KBM-7 (cell line): Measurements from ENCODE around the gene RCBTB2.
A peak's percentile ranks its signal among the peaks of the same experiment; 100 is the strongest.

Experiments
- DNase-seq: peaks from one replicate; pipeline ENCODE4 v3.0.0-alpha.2; 2015
- in situ Hi-C: fragments of 300-500 bp; cut with MboI; formaldehyde crosslinking; loops from 2 replicates; pipeline ENCODE4 v1.14.3; 2020; ENCODE audit warnings: low sequenced_read_pairs, low pct_unique_long_range_greater_than_20kb, mixed read lengths

Gene RCBTB2

DNA sequence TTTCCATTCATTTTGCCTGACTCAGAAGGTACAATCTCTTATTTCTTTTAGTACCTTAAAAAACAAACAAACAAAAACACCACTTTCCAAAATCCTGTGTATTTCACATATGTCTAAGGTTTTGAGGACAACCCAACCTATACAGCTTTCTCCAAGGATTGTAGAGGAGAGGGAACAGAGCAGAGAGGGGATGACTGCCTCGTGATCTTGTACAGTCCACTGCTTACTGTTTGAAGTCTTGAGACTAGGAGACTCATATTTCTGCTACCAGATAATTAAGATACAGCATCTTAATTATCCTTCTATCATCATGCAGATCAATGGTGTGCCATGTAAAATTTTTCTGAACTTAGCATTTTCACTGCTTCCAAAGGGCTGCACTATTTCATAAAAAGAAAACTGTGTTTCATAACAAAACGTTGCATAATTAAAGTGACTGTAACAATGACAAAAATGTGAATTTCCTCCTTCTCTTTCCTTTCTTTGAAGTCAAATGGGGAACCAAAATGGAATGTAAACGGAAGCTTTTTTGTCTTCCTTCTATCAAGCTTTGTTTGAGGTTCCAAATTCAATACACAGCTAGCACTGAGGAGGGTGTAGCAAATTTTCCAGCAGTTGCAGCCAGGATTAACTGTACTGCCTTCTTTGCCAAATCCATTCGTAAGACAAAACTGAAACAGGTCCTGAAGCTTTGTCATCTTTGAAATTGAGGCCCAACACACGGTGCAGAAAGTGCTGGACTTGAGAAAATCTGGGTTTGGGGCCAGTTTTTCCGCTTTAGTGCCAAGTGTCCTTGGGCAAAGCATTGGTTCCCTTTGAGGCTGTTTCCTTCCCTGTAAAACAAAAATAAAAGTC, 34.9 kb upstream of the RCBTB2 start:
- in situ Hi-C loops = no loop called here
- DNase-seq = peak; percentile 73

DNA sequence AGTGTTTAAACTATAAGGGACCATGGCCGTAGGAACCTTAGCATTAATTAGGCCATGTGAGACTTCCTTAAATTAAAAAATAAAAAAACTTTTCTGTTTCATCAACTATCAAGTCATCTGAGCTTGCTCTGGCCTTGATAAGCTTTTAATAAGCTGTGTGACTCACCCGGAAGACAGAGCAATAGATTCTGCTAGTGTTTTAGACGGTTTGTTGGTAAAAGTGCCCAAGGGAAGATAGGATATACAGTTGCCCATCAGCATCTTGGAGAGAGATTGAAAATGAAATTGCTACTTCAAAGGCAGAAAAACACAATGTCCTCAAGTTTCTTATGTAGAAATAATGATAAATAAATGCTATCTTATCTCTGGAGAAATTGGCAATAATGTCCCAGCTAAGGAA, 31.2 kb upstream of the RCBTB2 start:
- in situ Hi-C loops = no loop called here
- DNase-seq = no peak

DNA sequence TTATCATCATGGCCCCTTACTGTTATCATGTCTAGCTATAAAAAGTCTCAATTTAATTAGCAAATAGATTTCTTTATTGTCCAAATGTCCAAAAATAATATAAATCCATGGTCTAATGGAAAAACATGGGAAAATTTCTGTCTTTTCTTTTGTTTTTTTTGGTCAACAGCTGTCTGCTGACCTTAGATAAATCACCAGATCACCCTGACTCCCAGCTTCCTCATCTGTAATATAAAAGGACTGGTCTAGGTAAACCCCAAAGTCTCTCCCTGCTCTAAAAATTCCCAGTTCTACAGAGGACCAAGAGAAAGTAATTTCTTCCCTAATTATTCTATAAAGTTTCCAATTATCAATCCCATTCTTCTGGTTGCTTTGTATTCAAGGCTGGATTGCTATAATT, 30.7 kb upstream of the RCBTB2 start:
- no peak for DNase-seq
- in situ Hi-C loops = no loop called here

DNA sequence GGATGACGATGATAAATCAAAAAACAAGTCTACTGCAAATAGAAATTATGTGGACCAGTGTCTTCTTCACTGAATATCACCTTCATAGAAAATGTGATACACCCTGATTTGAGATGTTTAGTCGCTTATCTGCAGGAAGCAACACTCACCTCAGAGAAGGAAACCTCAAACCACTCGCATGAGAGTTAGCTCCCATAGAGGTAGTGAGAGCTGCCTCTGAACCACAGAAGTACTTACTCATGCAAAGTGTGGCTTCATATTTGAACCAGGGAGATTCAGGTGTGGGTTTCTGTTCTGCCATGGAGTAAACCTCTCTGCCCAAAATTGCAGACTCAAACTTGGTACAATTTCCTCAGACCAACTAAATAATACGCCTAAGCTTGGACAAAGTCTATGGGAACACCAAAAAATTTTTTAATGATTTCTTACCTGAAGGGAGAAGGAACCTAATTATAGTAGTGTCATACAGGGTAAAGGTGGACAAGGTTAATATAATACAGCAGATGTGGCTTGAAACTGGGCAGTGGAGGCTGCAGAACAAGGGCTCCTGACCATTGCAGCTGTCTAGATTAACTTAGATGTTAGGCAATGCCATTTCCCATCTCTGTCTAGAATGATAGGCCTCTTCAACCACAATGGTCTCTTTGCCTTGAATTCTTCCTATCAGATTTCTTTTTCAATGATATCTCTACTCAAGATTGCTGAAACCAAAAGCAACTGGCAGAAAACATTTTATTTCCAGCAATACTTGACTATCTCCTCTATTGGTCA, 29.6 kb upstream of the RCBTB2 start:
- in situ Hi-C loops = no loop called here
- DNase-seq = peak; percentile 91

DNA sequence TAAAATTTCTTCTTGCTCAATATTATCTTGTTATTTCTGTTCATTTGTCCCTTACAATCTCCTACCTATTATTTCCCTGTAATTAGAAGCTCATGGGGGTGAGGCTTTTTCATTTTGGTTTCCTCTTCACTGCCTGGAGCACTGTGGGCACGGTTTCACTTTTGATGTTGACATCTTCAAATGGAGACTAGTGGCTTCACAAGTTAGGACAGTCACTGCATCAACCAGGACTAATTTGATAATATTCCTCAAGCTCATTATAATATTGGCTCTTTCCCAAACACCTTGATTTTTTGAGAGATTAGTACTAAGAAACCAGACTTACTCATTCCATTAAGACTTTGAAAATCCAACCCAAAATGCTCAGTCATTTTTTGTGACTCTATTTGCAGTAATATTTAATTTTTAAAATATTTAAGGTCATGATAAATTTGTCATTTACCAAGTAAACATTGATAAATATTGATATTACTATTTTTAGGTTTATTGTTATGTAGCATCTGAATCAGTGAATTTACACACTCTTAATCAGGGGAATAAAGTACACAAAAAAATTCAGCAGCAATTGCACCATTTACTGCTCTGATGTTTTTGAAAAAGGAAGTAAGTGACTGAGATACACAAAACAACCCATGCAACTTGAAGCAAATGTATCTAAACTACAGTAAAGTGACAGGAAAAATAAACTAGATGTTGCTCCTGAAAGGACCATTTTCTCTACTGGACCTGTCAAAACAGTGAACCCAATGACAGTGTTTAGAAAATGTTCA, 28.8 kb upstream of the RCBTB2 start:
- in situ Hi-C loops = no loop called here
- peak; percentile 34 for DNase-seq

DNA sequence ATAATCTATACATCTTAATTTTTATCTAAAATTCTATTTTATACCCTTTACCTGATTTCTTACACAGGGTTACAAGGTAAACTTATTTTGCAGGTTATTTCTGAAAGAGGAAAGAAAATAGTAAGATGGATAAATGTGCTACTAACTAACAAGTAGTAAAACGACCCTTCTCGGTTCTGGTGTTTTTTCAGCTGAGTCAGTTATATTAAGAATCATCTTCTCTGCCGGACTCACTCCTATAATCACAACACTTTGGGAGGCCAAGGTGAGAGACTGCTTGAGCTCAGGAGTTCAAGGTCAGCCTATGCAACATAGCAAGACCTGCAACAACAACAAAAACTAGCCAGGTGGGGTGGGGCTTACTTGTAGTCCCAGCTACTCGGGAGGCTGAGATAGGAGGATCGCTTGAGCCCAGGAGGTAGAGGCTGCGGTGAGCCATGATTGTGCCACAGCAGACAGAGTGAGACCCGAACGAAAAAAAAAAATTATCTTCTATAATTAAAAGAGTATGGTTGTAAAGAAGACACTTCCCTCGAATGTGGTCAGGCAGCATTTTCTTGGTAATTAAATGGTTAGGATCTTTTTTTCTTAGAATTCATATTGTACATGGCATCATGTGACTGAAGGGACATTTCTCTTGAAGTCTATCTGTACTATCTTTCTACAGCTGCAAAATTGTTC, 27.9 kb upstream of the RCBTB2 start:
- in situ Hi-C loops = no loop called here
- peak; percentile 52 for DNase-seq

DNA sequence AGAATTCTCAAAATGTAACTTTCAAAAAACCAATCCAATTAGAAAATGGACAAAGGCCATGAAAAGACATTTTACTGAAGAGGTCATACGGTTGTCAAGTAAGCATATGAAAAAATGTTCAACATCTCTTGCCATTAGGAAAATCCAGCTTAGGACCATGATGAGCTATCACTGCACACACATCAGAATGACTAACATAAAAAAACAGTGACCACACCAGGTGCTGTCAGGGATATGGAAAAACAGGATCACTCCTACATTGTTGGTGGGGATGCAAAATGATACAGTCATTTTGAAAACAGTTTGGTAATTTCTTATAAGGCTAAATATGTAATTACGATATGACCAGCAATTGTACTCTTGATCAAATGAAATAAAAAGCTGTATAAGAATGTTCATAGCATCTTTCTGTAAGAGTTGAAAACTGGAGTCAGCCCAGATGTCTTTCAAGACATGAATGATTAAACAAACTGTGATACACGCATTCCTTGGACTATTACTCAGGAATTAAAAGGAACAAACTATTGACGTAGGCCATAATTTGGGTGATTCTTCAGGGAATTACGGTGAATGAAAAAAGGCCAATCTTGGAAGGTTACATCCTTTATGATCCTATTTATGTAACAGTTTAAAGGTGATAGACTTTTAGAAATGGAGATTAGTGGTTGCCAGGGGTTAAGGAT, 26.9 kb upstream of the RCBTB2 start:
- no peak for DNase-seq
- in situ Hi-C loops = no loop called here

DNA sequence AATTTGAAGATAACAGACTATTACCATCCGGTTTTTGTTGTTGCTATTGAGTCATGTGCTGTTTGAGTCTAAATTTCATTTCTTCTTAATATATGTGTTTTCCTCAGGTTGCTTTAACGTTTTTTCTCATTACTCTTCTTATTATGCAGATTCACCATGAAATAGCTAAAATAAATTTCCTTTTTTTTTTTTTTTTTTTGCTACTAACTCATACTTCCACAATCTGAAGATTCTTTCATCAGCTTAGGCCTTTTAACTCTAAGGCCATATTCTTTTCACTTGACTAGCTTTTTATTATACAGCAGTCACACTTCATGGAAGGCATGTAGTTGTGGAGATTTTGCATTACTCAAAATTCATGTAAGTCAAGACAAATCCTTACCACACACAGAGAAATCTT, 23.9 kb upstream of the RCBTB2 start:
- no peak for DNase-seq
- in situ Hi-C loops = no loop called here

DNA sequence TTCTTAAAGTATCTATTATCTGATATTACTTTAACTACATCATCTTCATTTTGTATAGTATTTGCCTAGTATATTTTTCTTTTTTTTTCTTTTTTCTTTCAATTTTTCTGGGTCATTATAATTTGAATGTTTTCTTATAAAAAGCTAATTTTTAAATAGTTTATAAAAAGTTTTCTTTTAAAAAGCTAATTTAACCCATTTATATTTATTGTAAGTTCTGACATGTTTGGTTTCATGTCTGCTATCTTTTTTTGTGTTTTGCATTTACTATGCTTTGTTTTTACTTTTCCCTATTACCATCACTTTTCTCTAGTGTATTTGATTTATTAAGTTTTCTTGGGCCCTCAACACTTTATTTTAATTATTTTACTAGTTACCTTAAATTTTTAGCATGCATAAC, 22.6 kb upstream of the RCBTB2 start:
- in situ Hi-C loops = no loop called here
- DNase-seq = no peak

DNA sequence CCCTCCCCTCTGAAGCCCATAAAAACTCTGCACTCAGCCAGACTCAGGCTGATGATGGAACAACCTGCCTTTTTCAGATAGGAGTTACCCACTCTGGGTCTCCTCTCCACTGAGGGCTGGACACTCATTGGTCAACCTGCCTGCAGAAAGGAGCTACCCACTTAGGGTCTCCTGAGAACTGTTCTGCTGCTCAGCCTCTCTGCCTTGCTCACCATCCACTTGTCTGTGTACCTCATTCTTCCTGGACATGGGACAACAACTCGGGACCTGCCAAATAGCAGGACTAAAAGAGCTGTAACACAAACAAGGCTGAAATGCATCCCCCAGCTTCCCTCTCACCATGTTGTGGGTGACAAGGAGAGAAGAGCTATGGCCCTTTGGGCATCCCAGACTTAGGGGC, 18.4 kb upstream of the RCBTB2 start:
- in situ Hi-C loops = no loop called here

DNA sequence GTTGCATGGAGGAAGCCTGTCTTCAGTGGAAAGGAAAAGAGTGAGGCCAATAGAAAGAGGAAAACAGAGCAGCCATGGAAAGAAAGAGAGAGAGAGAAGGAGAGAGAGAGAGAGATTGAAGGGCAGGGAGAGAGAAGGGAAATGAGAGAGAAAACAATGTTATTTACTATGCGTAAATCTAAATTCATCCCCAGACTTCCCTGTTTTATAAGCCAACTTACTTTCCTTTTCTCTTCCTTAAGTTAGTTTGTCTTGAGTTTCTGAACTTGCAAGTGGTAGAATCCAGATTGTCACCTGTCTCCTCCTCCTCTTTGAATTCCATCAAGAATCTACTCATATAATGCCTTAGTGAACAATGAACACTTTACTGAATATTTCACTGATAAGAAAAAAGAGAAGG, 16.8 kb upstream of the RCBTB2 start:
- no peak for DNase-seq
- in situ Hi-C loops = no loop called here

More for the DNA sequence above, 18.4 kb upstream of the RCBTB2 start:
- DNase-seq = no peak

DNA sequence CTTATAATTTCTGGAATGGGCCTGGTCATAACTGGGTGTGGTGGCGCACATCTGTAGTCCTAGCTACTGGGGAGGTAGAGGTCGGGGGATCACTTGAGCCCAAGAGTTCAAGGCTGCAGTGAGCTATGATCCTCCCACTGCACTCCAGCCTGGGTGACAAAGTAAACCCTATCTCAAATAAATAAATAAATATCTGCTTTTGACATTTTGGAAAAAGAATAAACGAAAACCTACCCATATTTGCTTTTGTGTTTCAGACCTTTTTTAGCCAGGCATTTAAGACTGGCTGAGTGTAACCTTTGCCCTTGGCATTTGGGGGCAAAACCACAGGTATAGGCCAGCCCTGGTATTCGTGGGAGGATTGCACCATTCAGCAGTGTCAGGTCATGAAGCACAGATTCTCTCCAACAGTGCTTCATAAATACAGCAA, 14.8 kb upstream of the RCBTB2 start:
- in situ Hi-C loops = no loop called here
- DNase-seq = no peak

DNA sequence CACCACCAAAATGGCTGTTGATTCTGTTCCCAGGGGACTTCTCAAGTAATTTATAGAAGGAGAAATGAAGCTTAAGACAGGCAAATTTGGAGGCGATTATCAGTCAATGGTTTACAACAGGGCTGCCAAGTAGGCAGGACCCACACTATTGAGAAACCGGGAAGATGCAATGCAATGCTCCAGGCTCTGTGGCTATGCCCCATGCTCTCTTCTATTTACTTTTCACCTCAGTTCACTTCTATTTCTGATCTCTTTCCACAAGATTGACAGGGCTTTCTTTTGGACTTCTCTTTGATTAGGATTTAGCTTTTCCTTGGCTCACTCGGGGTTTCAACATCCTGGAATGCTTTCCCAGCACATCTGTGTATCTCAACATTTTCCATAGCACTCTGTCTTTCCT, 12.7 kb upstream of the RCBTB2 start:
- no peak for DNase-seq
- in situ Hi-C loops = no loop called here

DNA sequence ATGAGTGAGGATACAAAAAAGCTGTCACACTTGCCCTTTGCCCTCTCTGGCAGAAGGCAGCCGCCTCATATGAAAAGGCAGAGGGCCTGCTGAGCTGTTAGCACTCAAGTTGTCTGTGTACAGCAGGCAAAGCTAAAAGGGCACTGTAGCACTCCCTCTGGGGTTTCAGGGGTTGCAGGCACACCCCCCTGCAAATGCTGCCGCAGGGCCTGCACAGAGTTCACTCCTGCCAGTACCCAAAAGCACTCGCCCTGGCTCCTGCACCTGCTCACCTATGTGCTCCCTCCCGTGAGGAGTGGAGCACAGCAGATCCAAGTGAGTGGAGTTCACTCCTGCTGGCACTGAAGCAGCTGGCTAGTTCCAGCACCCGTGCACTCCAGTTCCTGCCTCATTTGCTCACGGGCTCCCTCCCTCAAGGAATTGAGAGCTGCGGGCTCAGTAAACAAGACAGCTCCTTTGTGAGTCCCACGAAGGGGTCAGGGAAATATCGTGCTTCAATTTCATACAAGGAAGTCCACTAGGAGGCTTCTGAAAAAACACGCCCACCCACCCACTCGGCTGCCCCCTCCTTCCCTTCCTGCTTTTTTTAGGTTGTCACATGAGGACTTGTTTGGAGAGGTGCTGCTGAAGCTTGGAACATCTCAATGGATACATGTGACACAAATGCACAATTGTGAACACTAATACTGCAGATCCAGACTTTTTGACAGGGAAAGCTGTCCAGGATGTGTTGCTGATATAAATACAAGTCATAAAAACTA, 9.9 kb upstream of the RCBTB2 start:
- in situ Hi-C loops = no loop called here
- DNase-seq = peak; percentile 60

DNA sequence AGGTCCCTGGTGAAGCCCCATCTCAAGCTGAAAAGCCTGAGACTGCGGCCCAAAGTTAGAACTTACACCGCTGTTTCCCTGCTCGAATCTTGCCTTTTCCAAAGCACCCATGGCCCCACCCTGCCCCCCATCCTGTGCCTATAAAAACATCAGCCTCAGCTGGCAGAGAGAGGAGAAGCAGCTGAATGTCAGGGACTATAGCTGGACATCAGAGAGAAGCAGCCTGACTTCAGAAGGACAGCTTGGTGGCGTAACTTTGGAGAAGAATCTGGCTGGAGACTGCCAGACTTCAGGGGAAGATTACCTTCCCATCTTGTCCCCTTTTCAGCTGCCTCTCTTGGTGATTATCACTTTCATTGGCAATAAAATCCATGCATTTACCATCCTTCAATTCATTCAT, 9.3 kb upstream of the RCBTB2 start:
- in situ Hi-C loops = no loop called here

DNA sequence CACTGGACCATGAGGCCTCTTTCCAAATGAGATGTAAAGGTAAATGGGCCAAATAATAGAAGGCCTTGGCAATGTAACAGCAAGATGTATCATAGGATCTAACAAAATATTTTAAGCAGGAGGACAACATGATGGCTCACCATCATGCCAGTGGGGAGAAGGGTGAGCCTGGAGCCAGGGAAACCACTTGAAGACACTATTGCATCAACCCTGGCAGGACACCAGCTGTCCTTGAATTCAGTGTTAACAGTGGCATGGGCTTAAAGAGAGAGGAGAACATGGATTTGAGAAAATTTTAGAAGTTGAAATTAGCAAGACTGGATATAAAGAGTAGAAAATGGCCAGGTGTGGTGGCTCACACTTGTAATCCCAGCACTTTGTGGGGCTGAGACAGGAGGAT, 6.7 kb upstream of the RCBTB2 start:
- DNase-seq = no peak
- in situ Hi-C loops = no loop called here

More for the DNA sequence above, 9.3 kb upstream of the RCBTB2 start:
- DNase-seq = no peak

DNA sequence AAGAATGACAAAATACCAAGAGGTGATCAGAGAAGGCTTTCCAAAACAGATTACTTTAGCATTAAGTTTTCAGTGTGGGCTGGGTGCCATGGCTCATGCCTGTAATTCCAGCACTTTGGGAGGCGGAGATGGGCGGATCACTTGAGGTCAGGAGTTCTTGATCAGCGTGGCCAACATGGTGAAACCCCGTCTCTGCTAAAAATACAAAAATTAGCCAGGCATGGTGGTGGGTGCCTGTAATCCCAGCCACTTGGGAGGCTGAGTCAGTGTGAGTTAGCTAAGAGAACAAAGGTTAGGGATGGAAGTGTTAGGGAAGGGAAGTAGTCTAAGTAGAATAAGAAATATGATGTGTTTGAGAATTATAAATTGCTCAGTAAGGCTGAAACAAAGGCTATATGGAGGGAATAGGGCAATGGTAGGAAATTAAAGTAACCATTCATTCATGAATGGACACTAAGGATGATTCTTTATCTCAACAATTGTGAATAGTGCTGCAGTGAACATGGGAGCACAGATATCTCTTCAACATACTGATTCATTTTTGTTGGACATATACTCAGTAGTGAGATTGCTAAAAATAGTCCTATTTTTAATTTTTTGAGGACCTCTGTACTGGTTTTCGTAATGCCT, 3.9 kb upstream of the RCBTB2 start:
- in situ Hi-C loops = no loop called here

DNA sequence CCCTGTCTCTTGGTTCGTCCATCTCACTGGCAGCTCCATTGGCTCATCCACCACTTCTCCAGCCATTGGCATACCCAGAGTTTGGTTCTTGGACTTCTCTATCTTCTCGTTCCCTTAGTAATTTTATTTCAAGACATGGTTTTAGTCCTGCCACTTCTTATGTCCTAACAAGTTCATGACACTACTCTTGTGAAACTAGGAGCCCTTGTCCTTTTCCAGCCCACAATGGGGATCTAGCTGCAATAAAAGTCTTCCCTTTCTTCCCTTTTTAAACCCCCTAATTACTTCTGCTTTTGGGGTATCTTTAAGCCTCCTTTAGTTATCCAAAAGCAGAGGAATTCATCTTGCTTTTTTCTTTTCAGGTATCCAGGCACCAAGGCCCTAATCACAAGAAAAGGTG, 2.9 kb upstream of the RCBTB2 start:
- in situ Hi-C loops = no loop called here
- peak; percentile 76 for DNase-seq

More for the DNA sequence above, 3.9 kb upstream of the RCBTB2 start:
- no peak for DNase-seq
